Thymus (tissue), 11 donors: ENCODE measurements around the gene INO80C. TPM values are rescaled to one million over a fixed set of nuclear protein-coding genes. Genes with fewer than 3 reads are reported as not detected.
"Not testable (repeated sequence)": the region's sequence is repeated elsewhere in the genome, so short reads cannot be mapped to it uniquely, and the experiment has no call there.

Experiments used
- DNase-seq, 9 donors: peaks; one replicate each; pipeline ENCODE4 v3.0.0-alpha.2; 2013; ENCODE audit warnings: low spot score in 9 of 9, low read depth in 6 of 9, missing footprints in 1 of 9
- H3K27ac ChIP-seq, 2 donors: one replicate each; pipeline ENCODE4 v1.5.1; 2013; ENCODE audit warnings: control low read depth in 1 of 2, low read depth in 1 of 2, low read length in 1 of 2, mild to moderate bottlenecking in 1 of 2, moderate library complexity in 1 of 2
- H3K27me3 ChIP-seq, 2 donors: one replicate each; pipeline ENCODE4 v1.5.1; 2013; ENCODE audit warnings: low read length in 1 of 2; ENCODE audit not compliant: control insufficient read depth in 2 of 2, insufficient read depth in 1 of 2
- H3K36me3 ChIP-seq, 2 donors: one replicate each; pipeline ENCODE4 v1.5.1; 2013; ENCODE audit warnings: low read length in 1 of 2, mild to moderate bottlenecking in 1 of 2, moderate library complexity in 1 of 2; ENCODE audit not compliant: control insufficient read depth in 2 of 2, insufficient read depth in 2 of 2
- H3K4me1 ChIP-seq, 2 donors: one replicate each; pipeline ENCODE4 v1.5.1; 2013; ENCODE audit warnings: low read length in 2 of 2; ENCODE audit not compliant: control insufficient read depth in 2 of 2, insufficient read depth in 2 of 2
- H3K4me3 ChIP-seq, 2 donors: one replicate each; pipeline ENCODE4 v1.5.1; 2013; ENCODE audit warnings: low read length in 2 of 2, control low read depth in 1 of 2, mild to moderate bottlenecking in 1 of 2
- H3K9me3 ChIP-seq, 2 donors: one replicate each; pipeline ENCODE4 v1.5.1; 2013; ENCODE audit warnings: low read length in 1 of 2, mild to moderate bottlenecking in 1 of 2; ENCODE audit not compliant: control insufficient read depth in 2 of 2, insufficient read depth in 1 of 2
- WGBS: extraction: QIAGEN DNeasy Blood & Tissue Kit; methylation state at CpG from one replicate; pipeline ENCODE4 v1.1.7; 2013; 5-methylcytosine and 5-hydroxymethylcytosine counted together
- polyA plus RNA-seq: library from polyadenylated mRNA; stranded (reverse); fragments of 200-250 nt; gene quantifications from one replicate; pipeline ENCODE4 v1.2.3, GENCODE V29; 2013
- total RNA-seq: library from RNA; stranded (reverse); fragments of 120-200 nt; gene quantifications from one replicate; pipeline ENCODE4 v1.2.4, GENCODE V29; 2013
- donor health status: healthy.

INO80C gene
- total and polyA plus RNA-seq, 2 donors = 7.1 to 32.6 TPM

DNA sequence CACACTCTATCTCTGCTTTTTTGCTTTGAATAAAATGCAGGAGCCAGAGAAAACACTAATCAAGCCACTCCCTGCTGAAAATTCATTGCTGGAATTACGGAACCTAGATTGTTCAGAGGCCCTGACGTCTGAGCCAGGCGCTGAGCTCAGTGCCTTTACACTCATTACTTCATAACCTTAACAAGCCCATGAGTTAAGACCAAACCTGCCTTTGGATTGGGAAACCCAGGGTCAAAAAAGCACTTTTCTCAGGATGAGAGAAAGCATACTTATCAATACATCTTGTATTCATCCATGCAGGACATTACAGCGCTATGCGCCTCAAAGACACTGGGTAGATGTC lies 762 bp downstream of the INO80C start:
- H3K4me1 ChIP-seq = peaks cover 10 to 15% of the 10 kb centered on the region in 2 donors
- peak in 1 of 9 donors; percentile 7 for DNase-seq
- H3K9me3 ChIP-seq = peaks cover 0 to 4% of the 10 kb centered on the region in 2 donors
- peak overlapping the region; percentile 63 to 73 for H3K4me3 ChIP-seq
- H3K27me3 ChIP-seq = no peaks in the 10 kb centered on the region
- peak overlapping the region; percentile 92 to 94 for H3K27ac ChIP-seq
- H3K36me3 ChIP-seq = no peaks in the 10 kb centered on the region
- 13% methylated on average over 5 of the region's 5 CpGs for WGBS

DNA sequence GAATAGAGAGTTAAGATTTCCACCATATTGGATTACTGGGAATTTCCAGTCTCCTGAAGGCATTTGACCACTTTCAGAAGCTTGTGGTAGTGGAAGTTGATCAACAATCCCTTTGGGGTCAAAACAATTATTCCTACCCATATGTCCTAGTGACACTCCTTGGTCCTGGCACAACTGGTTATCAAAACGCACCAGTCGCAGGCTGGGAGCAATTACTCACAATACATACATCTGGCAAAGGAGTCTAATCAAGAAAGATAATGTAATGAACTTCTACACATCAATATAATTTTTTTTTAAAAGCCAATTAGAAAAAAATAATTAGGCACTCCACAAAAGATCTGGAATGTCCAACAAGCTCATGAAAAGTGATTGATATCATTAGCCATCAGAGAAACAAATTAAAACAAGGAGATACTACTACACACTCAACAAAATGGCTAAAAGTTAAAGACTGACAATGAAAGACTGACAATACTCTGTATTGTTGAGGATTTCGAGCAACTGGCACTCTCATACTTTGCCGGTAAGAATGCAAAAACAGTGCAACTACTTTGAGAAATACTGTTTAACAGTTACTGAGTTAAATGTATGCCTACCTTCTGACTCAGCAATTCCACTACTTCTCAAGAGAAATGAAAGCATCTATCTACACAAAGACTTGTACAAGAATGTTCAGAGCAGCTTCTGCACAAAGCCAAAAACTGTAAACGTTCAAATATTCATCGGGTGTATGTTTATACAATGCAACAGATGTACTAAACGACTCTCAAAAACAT lies 2.0 kb downstream of the INO80C start:
- Histone ChIP-seq H3K27ac (no peak overlapping the region), H3K27me3 (no peaks in the 10 kb centered on the region), H3K36me3 (no peaks in the 10 kb centered on the region), H3K4me3 (no peak overlapping the region), H3K4me1 (peaks cover 10 to 23% of the 10 kb centered on the region in 2 donors), H3K9me3 (peaks cover 0 to 4% of the 10 kb centered on the region in 2 donors)
- WGBS = 83% methylated on average over 7 of the region's 7 CpGs
- DNase-seq = no peak

DNA sequence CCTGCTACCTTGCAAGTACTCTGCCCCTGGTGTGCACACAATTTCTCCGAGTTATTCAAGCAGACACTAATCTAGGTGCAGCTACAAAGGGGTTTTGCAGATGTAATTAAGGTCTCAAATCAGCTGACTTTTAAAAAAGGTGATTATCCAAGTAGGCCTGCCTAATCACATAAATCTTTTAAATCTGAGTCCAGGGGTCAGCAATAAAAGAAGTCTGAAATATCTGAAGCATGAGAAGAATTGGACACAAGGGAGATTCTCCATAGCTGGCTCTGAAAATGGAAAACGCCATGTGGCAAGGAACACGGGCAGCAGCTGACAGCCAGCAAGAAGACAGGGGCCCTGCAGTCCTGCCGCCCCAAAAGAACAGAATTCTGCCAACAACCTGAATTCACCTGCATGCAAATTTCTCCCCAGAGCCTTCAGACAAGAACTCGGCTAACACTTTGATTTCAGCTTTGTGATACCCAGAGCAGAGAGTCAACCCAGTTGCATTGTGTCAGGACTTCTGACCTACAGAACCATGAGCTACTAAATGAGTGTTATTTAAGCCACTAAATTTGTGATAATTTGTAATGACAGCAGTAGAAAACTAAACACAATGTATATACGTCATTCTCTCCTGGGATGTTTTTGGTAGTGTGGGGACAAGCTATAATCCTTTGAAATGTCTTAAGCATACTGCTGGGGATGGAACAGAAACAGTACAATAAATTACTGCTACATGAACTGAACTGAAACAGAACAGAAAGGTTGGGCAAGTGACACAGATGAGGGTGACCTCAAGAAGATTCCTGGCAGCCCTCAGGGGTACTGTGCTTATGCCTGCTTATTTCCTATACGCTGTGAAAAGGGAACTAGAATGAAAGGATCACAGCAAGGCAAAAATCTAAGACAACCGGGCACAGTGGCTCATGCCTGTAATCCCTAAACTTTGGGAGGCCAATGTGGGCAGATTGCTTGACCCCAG lies 3.2 kb downstream of the INO80C start:
- Histone ChIP-seq H3K27ac (no peak overlapping the region), H3K4me1 (peaks cover 10 to 23% of the 10 kb centered on the region in 2 donors)
- WGBS = 89% methylated on average over 8 of the region's 8 CpGs

DNA sequence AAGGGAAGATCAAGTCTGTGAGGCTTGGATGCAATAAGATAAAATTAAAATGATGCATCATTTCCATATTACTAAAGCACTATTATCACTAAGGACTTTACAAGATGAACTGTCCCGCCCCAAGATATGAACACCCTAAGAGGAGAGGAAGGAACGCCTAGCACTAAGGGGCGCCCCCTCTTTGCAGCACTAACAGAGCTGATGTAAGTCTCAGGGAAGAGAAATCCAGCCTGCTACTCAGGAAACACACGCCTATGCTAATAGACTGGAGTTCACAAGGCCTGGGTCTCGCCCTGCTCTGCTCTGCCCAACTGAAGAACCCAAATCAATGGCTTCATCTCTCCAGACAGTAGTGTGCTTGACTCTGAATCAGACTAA lies 6.1 kb downstream of the INO80C start:
- peaks cover 6 to 12% of the 10 kb centered on the region in 2 donors for H3K4me1 ChIP-seq
- no peak overlapping the region for H3K27ac ChIP-seq
- DNase-seq = no peak
- H3K27me3 ChIP-seq = no peaks in the 10 kb centered on the region
- H3K36me3 ChIP-seq = no peaks in the 10 kb centered on the region
- WGBS = 93% methylated on average over 5 of the region's 5 CpGs
- H3K4me3 ChIP-seq = no peak overlapping the region
- no peaks in the 10 kb centered on the region for H3K9me3 ChIP-seq

More for the DNA sequence above, 3.2 kb downstream of the INO80C start:
- Histone ChIP-seq H3K9me3 (peaks cover 0 to 4% of the 10 kb centered on the region in 2 donors), H3K36me3 (no peaks in the 10 kb centered on the region), H3K27me3 (no peaks in the 10 kb centered on the region), H3K4me3 (no peak overlapping the region)
- no peak for DNase-seq

DNA sequence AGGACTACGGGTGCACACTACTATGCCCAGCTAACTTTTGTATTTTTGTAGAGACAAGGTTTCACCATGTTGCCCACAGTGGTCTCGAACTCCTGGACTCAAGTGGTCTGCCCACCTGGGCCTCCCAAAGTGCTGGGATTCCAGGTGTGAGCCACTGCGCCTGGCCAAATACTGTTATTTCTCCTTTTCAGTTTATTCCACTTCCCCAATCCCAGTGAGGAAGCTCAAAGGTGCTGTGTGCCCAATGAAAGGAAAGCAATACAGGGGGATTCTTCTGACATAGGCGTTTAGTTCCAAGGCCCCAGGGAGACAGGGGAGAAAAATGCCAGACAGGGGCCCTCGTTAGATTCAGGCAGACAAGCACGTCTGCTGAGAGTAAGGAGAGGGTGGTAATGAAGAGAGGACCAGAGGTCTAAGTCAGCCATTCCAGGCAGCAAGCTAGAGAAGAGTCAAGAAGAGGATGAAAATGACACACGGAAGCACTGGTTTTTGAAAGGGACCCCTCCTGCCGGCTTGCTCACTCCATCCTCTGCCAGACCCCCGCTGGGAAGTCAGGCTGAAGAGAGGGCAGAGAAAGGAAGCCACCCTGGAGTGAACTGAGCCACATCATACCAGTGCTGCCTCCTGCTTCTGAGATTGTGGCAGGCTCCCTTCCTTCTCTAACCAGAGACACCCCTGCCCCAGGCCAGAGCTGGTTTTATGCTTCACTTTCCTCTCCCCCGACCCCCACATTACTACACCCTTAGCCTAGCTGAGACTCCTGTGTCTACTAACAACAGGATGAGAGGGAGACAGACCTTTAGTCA lies 6.7 kb downstream of the INO80C start:
- Histone ChIP-seq H3K27ac (no peak overlapping the region), H3K4me3 (no peak overlapping the region), H3K4me1 (peaks cover under 1 to 8% of the 10 kb centered on the region in 2 donors), H3K9me3 (no peaks in the 10 kb centered on the region), H3K27me3 (no peaks in the 10 kb centered on the region), H3K36me3 (no peaks in the 10 kb centered on the region)
- WGBS = 67% methylated on average over 10 of the region's 10 CpGs
- DNase-seq = no peak

DNA sequence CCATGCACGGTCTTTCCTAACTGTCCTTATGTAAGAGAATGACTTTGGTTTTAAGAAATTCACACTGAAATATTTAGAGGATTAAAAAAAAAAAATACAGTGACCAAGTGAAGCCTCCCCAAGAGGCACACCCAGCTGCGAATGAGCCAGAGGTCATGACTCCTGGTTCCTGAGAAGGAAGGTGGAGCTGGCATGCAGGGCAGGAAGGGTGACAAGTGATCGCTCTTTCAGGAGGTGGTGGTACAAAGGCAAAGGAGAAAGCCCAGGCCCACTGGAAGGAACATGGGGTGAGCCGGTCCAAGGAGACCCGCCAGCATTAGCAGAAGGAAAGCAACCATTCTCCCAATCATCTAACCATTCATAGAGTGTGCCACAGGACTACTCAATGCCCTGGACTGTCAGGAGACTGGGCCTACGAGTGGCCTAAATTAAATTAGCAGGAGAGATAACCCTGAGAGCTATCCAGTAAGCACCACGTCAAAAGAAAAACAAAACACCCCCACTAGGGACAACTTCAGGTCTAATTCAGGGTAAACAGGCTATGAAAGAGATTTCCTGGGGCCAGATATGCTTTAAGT lies 7.8 kb downstream of the INO80C start:
- Histone ChIP-seq H3K9me3 (no peaks in the 10 kb centered on the region), H3K27ac (no peak overlapping the region), H3K4me1 (peaks cover 0 to 8% of the 10 kb centered on the region in 2 donors), H3K27me3 (no peaks in the 10 kb centered on the region), H3K4me3 (no peak overlapping the region), H3K36me3 (no peaks in the 10 kb centered on the region)
- WGBS = 98% methylated on average over 7 of the region's 7 CpGs
- no peak for DNase-seq

DNA sequence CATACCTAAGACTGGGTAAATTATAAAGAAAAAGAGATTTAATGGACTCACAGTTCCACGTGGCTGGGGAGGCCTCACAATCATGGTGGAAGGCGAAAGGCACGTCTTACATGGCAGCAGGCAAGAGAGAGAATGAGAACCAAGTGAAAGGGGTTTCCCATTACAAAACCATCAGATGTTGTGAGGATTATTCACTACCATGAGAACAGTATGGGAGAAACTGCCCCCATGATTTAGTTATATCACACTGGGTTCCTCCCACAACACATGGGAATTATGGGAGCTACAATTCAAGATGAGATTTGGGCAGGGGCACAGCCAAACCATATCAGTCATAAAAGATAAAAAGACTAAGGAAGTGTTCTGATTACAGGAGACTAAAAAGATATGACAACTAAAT lies 8.5 kb downstream of the INO80C start:
- not testable (repeated sequence) for H3K27me3 ChIP-seq, H3K4me3 ChIP-seq, H3K4me1 ChIP-seq, H3K36me3 ChIP-seq, H3K27ac ChIP-seq, DNase-seq, H3K9me3 ChIP-seq
- WGBS = 97% methylated on average over 3 of the region's 3 CpGs

DNA sequence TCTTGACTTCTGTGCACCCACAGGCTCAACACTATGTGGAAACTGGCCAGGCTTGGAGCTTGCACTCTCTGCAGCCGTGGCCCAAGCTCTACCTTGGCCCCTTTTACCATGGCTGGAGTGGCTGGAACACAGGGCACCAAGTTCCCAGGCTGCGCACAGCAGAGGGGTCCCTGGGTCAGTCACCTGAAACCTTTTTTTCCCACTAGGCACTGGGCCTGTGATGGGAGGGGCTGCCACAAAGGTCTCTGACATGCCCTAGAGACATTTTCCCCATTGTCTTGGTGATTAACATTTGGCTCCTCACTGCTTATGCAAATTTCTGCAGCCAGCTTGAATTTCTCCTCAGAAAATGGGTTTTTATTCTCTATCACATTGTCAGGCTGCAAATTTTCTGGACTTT lies 9.4 kb downstream of the INO80C start:
- 97% methylated on average over 2 of the region's 2 CpGs for WGBS
- not testable (repeated sequence) for H3K4me1 ChIP-seq, H3K27ac ChIP-seq, H3K4me3 ChIP-seq, H3K9me3 ChIP-seq, H3K36me3 ChIP-seq, H3K27me3 ChIP-seq, DNase-seq
